GM23338 (cell line): ENCODE measurements around the gene CSRNP3. TPM values are rescaled to one million over a fixed set of nuclear protein-coding genes. Genes with fewer than 3 reads are reported as not detected.

Experiments used
- ATAC-seq: fragments of 200-7000 bp; cut with Tn5 transposase; 3 replicates; pipeline ENCODE4 v1.9.1; 2020
- DNase-seq: peaks from one replicate; pipeline ENCODE4 v3.0.0-alpha.2; 2015; ENCODE audit warnings: low spot score
- H2AFZ ChIP-seq: fragments of 200-600 bp; sonication (generic); 2 replicates; pipeline ENCODE4 v1.8.0; 2016; ENCODE audit warnings: antibody characterized with exemption, mild to moderate bottlenecking, moderate library complexity
- H3F3A ChIP-seq: fragments of 200-600 bp; sonication (generic); replicated peaks from 2 replicates; pipeline ENCODE4 v1.8.0; 2017; ENCODE audit warnings: antibody characterized with exemption, mixed run types, low read depth
- H3K27ac ChIP-seq: fragments of 200-600 bp; sonication (generic); 2 replicates; pipeline ENCODE4 v1.6.1; 2016; ENCODE audit warnings: low read depth
- H3K27me3 ChIP-seq: fragments of 200-600 bp; sonication (generic); 2 replicates; pipeline ENCODE4 v1.8.0; 2016; ENCODE audit warnings: mild to moderate bottlenecking, mixed run types, moderate library complexity; ENCODE audit not compliant: insufficient read depth
- H3K36me3 ChIP-seq: fragments of 200-600 bp; sonication (generic); 2 replicates; pipeline ENCODE4 v1.8.0; 2016; ENCODE audit warnings: mild to moderate bottlenecking; ENCODE audit not compliant: insufficient read depth
- H3K4me1 ChIP-seq: fragments of 200-600 bp; sonication (generic); 2 replicates; pipeline ENCODE4 v1.8.0; 2016; ENCODE audit warnings: mild to moderate bottlenecking, moderate library complexity; ENCODE audit not compliant: insufficient read depth
- H3K4me2 ChIP-seq: fragments of 200-600 bp; sonication (generic); 2 replicates; pipeline ENCODE4 v1.7.1; 2017; ENCODE audit warnings: mixed run types
- H3K4me3 ChIP-seq: fragments of 200-600 bp; sonication (generic); 2 replicates; pipeline ENCODE4 v1.6.1; 2016; ENCODE audit warnings: mixed run types
- H3K79me2 ChIP-seq: fragments of 200-600 bp; sonication (generic); replicated peaks from 2 replicates; pipeline ENCODE4 v1.8.0; 2017; ENCODE audit warnings: mild to moderate bottlenecking; ENCODE audit not compliant: insufficient read depth
- H3K9me2 ChIP-seq: fragments of 200-600 bp; sonication (generic); 2 replicates; pipeline ENCODE4 v1.8.0; 2017; ENCODE audit not compliant: insufficient read depth
- H4K20me1 ChIP-seq: fragments of 200-600 bp; sonication (generic); replicated peaks from 2 replicates; pipeline ENCODE4 v1.8.0; 2017; ENCODE audit warnings: mild to moderate bottlenecking; ENCODE audit not compliant: insufficient read depth
- H3K27ac Mint-ChIP-seq: 2 replicates; pipeline ENCODE4 v1.8.0; 2020; ENCODE audit warnings: inconsistent platforms, mild to moderate bottlenecking, moderate library complexity, mixed read lengths
- H3K27me3 Mint-ChIP-seq: 3 replicates; pipeline ENCODE4 v1.8.0; 2022; ENCODE audit warnings: low read depth, mild to moderate bottlenecking, moderate library complexity, mixed read lengths, inconsistent platforms; ENCODE audit not compliant: insufficient read depth, poor library complexity
- H3K36me3 Mint-ChIP-seq: 3 replicates; pipeline ENCODE4 v1.8.0; 2021; ENCODE audit warnings: low read depth, mild to moderate bottlenecking, inconsistent platforms, moderate library complexity, mixed read lengths
- H3K4me1 Mint-ChIP-seq: 3 replicates; pipeline ENCODE4 v1.8.0; 2020; ENCODE audit warnings: mild to moderate bottlenecking, inconsistent platforms, mixed read lengths
- H3K4me3 Mint-ChIP-seq: 3 replicates; pipeline ENCODE4 v1.8.0; 2021; ENCODE audit warnings: moderate library complexity, mild to moderate bottlenecking, inconsistent platforms, mixed read lengths
- H3K9me3 Mint-ChIP-seq: 3 replicates; pipeline ENCODE4 v1.8.0; 2020; ENCODE audit warnings: moderate library complexity, mild to moderate bottlenecking, inconsistent platforms, mixed read lengths
- CREB1 ChIP-seq: fragments of 250-450 bp; sonication (Bioruptor Pico); IDR thresholded peaks from 2 replicates; pipeline ENCODE4 v1.5.0; 2020; ENCODE audit warnings: low read depth, mild to moderate bottlenecking, moderate library complexity
- EZH2 ChIP-seq: fragments of 200-600 bp; sonication (generic); IDR thresholded peaks from one replicate; pipeline ENCODE4 v1.8.0; 2017; ENCODE audit warnings: antibody characterized with exemption, mild to moderate bottlenecking, low read depth; ENCODE audit not compliant: unreplicated experiment
- EZH2phosphoT487 ChIP-seq: fragments of 200-600 bp; sonication (generic); IDR thresholded peaks from one replicate; pipeline ENCODE4 v1.8.1; 2018; ENCODE audit warnings: antibody characterized with exemption; ENCODE audit not compliant: unreplicated experiment
- JUNB ChIP-seq: IDR thresholded peaks from one replicate; pipeline ENCODE4 v1.6.1; 2016; ENCODE audit warnings: antibody characterized with exemption; ENCODE audit not compliant: unreplicated experiment
- NANOG ChIP-seq: IDR thresholded peaks from 2 replicates; pipeline ENCODE4 v1.6.1; 2016; ENCODE audit warnings: antibody characterized with exemption, borderline replicate concordance
- POLR2AphosphoS5 ChIP-seq: IDR thresholded peaks from 2 replicates; pipeline ENCODE4 v1.6.1; 2016; ENCODE audit warnings: antibody characterized with exemption, low read depth
- STAT1 ChIP-seq: IDR thresholded peaks from one replicate; pipeline ENCODE4 v1.6.1; 2016; ENCODE audit warnings: antibody characterized with exemption; ENCODE audit not compliant: unreplicated experiment
- ZNF114 ChIP-seq: fragments of 250-450 bp; sonication (Bioruptor Pico); IDR thresholded peaks from 2 replicates; pipeline ENCODE4 v1.5.0; 2020; ENCODE audit warnings: mild to moderate bottlenecking, moderate library complexity
- ZNF331 ChIP-seq: fragments of 250-450 bp; sonication (Bioruptor Pico); IDR thresholded peaks from 2 replicates; pipeline ENCODE4 v1.5.0; 2020; ENCODE audit warnings: low read depth, mild to moderate bottlenecking, moderate library complexity
- polyA plus RNA-seq: library from polyadenylated mRNA; unstranded; fragments of >200 nt; fragmentation: Nextera tagmentation; extraction: Ambion mirVana; gene quantifications from 2 replicates; pipeline ENCODE4 v1.2.1, GENCODE V29; 2016
- total RNA-seq: library from RNA; depleted of rRNA; stranded (reverse); fragments of >200 nt; shearing (Covaris generic); gene quantifications from 2 replicates; pipeline ENCODE4 v1.2.3, GENCODE V29; 2014
- TF ChIP-seq, protein P1 (sequence below), 2 experiments: fragments of 200-600 bp in 1 of 2; sonication (generic) in 1 of 2; conservative IDR thresholded peaks; 2 replicates each; pipeline versions ENCODE4 v1.5.1 to v1.6.1; 2016 to 2017; ENCODE audit warnings: antibody characterized with exemption in 2 of 2, low read depth in 2 of 2, mild to moderate bottlenecking in 2 of 2, moderate library complexity in 1 of 2
- TF ChIP-seq, protein P2 (sequence below): IDR thresholded peaks from 2 replicates; pipeline ENCODE4 v1.6.1; 2016; ENCODE audit warnings: antibody characterized with exemption
- TF ChIP-seq, protein P3 (sequence below): IDR thresholded peaks from one replicate; pipeline ENCODE4 v1.6.1; 2018; ENCODE audit warnings: antibody characterized with exemption; ENCODE audit not compliant: unreplicated experiment
- TF ChIP-seq, protein P4 (sequence below): fragments of 250-450 bp; sonication (Bioruptor Pico); IDR thresholded peaks from 2 replicates; pipeline ENCODE4 v1.5.0; 2020; ENCODE audit warnings: mild to moderate bottlenecking, moderate library complexity

CSRNP3 gene
- total and polyA plus RNA-seq, 2 experiments from 2014 or later: 3.8 to 6.8 TPM

DNA sequence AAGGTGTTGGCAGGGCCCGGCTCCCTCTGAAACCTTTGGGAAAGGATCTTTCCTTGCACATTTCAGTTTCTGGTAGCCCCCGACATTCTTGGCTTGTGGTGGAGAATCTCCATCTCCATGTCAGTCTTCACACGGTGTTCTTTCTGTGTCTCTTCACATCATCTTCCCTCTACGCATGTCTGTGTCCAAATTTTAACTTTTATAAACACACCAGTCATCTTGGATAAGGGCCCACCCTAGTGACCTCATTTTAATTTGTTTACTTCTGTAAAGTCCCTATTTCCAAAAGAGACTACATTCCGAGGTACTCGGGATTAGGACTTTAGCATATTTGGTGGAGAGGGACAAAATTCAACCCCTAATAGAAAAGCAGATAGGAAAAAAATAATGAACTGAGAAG is 186.2 kb downstream of the CSRNP3 start:
- Histone ChIP-seq H3K27me3 (no peaks in the 10 kb centered on the region), H4K20me1 (no peaks in the 10 kb centered on the region), H3K27ac (no peak overlapping the region), H2AFZ (no peak overlapping the region), H3K4me3 (no peak overlapping the region), H3K4me1 (no peaks in the 10 kb centered on the region), H3K36me3 (no peaks in the 10 kb centered on the region; the same call in 1 of the 2 replicates), H3K79me2 (no peaks in the 10 kb centered on the region), H3F3A (no peaks in the 10 kb centered on the region), H3K4me2 (no peak overlapping the region), H3K9me2 (no peaks in the 10 kb centered on the region)
- DNase-seq (no peak), ATAC-seq (no peak)
- Mint-ChIP-seq H3K27me3 (peaks cover 2% of the 10 kb centered on the region), H3K4me3 (no peak overlapping the region), H3K36me3 (peaks cover 5% of the 10 kb centered on the region), H3K9me3 (no peaks in the 10 kb centered on the region), H3K4me1 (peaks cover 4% of the 10 kb centered on the region; the same call in 2 of the 3 replicates), H3K27ac (no peak overlapping the region; the same call in 1 of the 2 replicates)
- TF ChIP-seq, protein P1, sequence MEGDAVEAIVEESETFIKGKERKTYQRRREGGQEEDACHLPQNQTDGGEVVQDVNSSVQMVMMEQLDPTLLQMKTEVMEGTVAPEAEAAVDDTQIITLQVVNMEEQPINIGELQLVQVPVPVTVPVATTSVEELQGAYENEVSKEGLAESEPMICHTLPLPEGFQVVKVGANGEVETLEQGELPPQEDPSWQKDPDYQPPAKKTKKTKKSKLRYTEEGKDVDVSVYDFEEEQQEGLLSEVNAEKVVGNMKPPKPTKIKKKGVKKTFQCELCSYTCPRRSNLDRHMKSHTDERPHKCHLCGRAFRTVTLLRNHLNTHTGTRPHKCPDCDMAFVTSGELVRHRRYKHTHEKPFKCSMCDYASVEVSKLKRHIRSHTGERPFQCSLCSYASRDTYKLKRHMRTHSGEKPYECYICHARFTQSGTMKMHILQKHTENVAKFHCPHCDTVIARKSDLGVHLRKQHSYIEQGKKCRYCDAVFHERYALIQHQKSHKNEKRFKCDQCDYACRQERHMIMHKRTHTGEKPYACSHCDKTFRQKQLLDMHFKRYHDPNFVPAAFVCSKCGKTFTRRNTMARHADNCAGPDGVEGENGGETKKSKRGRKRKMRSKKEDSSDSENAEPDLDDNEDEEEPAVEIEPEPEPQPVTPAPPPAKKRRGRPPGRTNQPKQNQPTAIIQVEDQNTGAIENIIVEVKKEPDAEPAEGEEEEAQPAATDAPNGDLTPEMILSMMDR (conservative IDR thresholded peaks at IDR 0.05; ENCODE audit: low read depth in 2 of 2): no peak
- no peak for TF ChIP-seq JUNB
- TF ChIP-seq, protein P2, sequence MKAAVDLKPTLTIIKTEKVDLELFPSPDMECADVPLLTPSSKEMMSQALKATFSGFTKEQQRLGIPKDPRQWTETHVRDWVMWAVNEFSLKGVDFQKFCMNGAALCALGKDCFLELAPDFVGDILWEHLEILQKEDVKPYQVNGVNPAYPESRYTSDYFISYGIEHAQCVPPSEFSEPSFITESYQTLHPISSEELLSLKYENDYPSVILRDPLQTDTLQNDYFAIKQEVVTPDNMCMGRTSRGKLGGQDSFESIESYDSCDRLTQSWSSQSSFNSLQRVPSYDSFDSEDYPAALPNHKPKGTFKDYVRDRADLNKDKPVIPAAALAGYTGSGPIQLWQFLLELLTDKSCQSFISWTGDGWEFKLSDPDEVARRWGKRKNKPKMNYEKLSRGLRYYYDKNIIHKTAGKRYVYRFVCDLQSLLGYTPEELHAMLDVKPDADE: no peak
- TF ChIP-seq EZH2: no peak
- TF ChIP-seq, protein P3, sequence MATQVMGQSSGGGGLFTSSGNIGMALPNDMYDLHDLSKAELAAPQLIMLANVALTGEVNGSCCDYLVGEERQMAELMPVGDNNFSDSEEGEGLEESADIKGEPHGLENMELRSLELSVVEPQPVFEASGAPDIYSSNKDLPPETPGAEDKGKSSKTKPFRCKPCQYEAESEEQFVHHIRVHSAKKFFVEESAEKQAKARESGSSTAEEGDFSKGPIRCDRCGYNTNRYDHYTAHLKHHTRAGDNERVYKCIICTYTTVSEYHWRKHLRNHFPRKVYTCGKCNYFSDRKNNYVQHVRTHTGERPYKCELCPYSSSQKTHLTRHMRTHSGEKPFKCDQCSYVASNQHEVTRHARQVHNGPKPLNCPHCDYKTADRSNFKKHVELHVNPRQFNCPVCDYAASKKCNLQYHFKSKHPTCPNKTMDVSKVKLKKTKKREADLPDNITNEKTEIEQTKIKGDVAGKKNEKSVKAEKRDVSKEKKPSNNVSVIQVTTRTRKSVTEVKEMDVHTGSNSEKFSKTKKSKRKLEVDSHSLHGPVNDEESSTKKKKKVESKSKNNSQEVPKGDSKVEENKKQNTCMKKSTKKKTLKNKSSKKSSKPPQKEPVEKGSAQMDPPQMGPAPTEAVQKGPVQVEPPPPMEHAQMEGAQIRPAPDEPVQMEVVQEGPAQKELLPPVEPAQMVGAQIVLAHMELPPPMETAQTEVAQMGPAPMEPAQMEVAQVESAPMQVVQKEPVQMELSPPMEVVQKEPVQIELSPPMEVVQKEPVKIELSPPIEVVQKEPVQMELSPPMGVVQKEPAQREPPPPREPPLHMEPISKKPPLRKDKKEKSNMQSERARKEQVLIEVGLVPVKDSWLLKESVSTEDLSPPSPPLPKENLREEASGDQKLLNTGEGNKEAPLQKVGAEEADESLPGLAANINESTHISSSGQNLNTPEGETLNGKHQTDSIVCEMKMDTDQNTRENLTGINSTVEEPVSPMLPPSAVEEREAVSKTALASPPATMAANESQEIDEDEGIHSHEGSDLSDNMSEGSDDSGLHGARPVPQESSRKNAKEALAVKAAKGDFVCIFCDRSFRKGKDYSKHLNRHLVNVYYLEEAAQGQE: no peak
- TF ChIP-seq STAT1: no peak
- no peak for TF ChIP-seq ZNF331 (CRISPR knock-in tag)
- TF ChIP-seq POLR2AphosphoS5: no peak
- no peak for TF ChIP-seq ZNF114 (CRISPR knock-in tag)
- TF ChIP-seq, protein P4, sequence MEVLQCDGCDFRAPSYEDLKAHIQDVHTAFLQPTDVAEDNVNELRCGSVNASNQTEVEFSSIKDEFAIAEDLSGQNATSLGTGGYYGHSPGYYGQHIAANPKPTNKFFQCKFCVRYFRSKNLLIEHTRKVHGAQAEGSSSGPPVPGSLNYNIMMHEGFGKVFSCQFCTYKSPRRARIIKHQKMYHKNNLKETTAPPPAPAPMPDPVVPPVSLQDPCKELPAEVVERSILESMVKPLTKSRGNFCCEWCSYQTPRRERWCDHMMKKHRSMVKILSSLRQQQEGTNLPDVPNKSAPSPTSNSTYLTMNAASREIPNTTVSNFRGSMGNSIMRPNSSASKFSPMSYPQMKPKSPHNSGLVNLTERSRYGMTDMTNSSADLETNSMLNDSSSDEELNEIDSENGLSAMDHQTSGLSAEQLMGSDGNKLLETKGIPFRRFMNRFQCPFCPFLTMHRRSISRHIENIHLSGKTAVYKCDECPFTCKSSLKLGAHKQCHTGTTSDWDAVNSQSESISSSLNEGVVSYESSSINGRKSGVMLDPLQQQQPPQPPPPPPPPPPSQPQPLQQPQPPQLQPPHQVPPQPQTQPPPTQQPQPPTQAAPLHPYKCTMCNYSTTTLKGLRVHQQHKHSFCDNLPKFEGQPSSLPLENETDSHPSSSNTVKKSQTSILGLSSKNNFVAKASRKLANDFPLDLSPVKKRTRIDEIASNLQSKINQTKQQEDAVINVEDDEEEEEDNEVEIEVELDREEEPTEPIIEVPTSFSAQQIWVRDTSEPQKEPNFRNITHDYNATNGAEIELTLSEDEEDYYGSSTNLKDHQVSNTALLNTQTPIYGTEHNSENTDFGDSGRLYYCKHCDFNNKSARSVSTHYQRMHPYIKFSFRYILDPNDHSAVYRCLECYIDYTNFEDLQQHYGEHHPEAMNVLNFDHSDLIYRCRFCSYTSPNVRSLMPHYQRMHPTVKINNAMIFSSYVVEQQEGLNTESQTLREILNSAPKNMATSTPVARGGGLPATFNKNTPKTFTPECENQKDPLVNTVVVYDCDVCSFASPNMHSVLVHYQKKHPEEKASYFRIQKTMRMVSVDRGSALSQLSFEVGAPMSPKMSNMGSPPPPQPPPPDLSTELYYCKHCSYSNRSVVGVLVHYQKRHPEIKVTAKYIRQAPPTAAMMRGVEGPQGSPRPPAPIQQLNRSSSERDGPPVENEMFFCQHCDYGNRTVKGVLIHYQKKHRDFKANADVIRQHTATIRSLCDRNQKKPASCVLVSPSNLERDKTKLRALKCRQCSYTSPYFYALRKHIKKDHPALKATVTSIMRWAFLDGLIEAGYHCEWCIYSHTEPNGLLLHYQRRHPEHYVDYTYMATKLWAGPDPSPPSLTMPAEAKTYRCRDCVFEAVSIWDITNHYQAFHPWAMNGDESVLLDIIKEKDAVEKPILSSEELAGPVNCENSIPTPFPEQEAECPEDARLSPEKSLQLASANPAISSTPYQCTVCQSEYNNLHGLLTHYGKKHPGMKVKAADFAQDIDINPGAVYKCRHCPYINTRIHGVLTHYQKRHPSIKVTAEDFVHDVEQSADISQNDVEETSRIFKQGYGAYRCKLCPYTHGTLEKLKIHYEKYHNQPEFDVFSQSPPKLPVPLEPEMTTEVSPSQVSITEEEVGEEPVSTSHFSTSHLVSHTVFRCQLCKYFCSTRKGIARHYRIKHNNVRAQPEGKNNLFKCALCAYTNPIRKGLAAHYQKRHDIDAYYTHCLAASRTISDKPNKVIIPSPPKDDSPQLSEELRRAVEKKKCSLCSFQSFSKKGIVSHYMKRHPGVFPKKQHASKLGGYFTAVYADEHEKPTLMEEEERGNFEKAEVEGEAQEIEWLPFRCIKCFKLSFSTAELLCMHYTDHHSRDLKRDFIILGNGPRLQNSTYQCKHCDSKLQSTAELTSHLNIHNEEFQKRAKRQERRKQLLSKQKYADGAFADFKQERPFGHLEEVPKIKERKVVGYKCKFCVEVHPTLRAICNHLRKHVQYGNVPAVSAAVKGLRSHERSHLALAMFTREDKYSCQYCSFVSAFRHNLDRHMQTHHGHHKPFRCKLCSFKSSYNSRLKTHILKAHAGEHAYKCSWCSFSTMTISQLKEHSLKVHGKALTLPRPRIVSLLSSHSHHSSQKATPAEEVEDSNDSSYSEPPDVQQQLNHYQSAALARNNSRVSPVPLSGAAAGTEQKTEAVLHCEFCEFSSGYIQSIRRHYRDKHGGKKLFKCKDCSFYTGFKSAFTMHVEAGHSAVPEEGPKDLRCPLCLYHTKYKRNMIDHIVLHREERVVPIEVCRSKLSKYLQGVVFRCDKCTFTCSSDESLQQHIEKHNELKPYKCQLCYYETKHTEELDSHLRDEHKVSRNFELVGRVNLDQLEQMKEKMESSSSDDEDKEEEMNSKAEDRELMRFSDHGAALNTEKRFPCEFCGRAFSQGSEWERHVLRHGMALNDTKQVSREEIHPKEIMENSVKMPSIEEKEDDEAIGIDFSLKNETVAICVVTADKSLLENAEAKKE (CRISPR knock-in tag): no peak
- TF ChIP-seq EZH2phosphoT487: no peak
- no peak for TF ChIP-seq CREB1 (CRISPR knock-in tag)
- TF ChIP-seq NANOG: no peak
